ENCODE data around the gene JARID2. TPM values are rescaled to one million over a fixed set of nuclear protein-coding genes. Genes with fewer than 3 reads are reported as not detected.

JARID2 gene
- total RNA-seq, 1 donor from 2014 or later, result 43.9 TPM

DNA sequence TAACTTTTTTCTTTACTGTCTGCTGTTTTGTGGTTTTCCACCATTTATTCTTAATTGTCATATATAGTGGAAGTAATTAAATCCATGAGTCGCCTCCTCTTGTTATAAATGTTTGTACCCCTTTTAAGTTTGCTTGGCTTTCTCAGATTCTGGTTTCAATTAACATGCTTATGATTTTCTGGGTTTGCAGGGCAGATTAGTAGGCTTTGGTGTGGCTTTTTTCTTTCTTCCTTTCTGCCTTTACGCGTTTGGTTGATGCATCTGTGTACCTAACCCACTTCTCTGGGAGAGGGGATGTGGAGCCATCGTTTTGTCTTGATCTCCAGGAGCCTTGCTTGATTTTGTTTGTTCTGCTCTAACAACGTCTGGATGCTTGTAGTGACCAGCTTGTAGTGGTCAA is 100.4 kb downstream of the JARID2 start:
- TF ChIP-seq, protein P1, sequence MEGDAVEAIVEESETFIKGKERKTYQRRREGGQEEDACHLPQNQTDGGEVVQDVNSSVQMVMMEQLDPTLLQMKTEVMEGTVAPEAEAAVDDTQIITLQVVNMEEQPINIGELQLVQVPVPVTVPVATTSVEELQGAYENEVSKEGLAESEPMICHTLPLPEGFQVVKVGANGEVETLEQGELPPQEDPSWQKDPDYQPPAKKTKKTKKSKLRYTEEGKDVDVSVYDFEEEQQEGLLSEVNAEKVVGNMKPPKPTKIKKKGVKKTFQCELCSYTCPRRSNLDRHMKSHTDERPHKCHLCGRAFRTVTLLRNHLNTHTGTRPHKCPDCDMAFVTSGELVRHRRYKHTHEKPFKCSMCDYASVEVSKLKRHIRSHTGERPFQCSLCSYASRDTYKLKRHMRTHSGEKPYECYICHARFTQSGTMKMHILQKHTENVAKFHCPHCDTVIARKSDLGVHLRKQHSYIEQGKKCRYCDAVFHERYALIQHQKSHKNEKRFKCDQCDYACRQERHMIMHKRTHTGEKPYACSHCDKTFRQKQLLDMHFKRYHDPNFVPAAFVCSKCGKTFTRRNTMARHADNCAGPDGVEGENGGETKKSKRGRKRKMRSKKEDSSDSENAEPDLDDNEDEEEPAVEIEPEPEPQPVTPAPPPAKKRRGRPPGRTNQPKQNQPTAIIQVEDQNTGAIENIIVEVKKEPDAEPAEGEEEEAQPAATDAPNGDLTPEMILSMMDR (conservative IDR thresholded peaks at IDR 0.05), result no peak
- no peak overlapping the region for H3K4me3 Mint-ChIP-seq
- H3K27ac Mint-ChIP-seq, result no peak overlapping the region
- H3K4me1 Mint-ChIP-seq (ENCODE audit: unreplicated experiment), result peaks cover 46% of the 10 kb centered on the region
- H3K9me3 Mint-ChIP-seq, result no peaks in the 10 kb centered on the region
- no peaks in the 10 kb centered on the region for H3K27me3 Mint-ChIP-seq
- DNase-seq (ENCODE audit: extremely low spot score, unreplicated experiment), result no peak
- H3K36me3 Mint-ChIP-seq, result peaks cover 6% of the 10 kb centered on the region

DNA sequence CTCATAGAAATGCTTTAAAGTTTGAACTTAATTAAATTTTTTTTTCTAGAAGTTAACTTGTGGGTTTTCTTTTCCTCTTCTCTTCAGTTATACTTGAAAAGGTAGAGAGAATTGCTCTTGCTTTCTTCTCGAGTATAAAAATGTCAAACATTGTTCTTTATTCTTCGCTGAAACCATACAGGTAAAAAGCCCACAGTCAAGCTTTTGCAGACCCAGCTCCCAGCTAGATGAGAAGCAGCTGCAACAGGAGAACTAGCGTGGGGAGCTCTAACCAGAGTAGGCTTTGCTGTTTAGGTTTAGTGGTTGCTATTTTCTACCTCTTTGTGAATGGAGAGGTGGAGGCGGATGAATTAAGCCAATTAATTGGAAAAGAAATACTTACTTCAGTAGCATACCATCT is 102.7 kb downstream of the JARID2 start:
- H3K4me1 Mint-ChIP-seq (ENCODE audit: unreplicated experiment), result peaks cover 56% of the 10 kb centered on the region
- TF ChIP-seq, protein P1 (conservative IDR thresholded peaks at IDR 0.05), result no peak
- H3K36me3 Mint-ChIP-seq, result peaks cover 6% of the 10 kb centered on the region
- no peak overlapping the region for H3K27ac Mint-ChIP-seq
- H3K27me3 Mint-ChIP-seq, result no peaks in the 10 kb centered on the region
- H3K9me3 Mint-ChIP-seq, result no peaks in the 10 kb centered on the region
- H3K4me3 Mint-ChIP-seq, result no peak overlapping the region
- no peak for DNase-seq (ENCODE audit: extremely low spot score, unreplicated experiment)

DNA sequence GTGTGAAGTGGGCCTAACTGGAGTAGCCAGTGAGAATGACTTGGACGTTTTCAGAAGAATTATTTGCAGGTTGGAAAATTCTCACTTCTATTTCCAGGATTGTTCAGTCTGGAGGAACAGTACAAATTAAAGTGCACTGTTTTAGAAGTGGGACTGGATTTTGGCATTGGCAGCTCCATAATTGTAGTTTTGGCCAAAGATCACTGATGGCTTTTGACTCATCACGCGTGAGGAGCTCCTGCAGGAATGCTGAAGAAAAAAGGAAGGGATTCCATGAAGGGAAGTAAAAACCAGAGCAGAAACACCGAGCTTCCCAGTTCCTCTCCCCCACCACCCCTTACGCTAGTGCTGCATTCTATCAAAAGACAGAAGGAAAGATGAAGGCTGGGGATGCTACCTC is 103.5 kb downstream of the JARID2 start:
- H3K4me3 Mint-ChIP-seq, result no peak overlapping the region
- H3K27me3 Mint-ChIP-seq, result no peaks in the 10 kb centered on the region
- DNase-seq (ENCODE audit: extremely low spot score, unreplicated experiment), result no peak
- TF ChIP-seq, protein P1 (conservative IDR thresholded peaks at IDR 0.05), result no peak
- H3K4me1 Mint-ChIP-seq (ENCODE audit: unreplicated experiment), result peaks cover 60% of the 10 kb centered on the region
- H3K36me3 Mint-ChIP-seq, result peaks cover 6% of the 10 kb centered on the region
- no peak overlapping the region for H3K27ac Mint-ChIP-seq
- no peaks in the 10 kb centered on the region for H3K9me3 Mint-ChIP-seq

DNA sequence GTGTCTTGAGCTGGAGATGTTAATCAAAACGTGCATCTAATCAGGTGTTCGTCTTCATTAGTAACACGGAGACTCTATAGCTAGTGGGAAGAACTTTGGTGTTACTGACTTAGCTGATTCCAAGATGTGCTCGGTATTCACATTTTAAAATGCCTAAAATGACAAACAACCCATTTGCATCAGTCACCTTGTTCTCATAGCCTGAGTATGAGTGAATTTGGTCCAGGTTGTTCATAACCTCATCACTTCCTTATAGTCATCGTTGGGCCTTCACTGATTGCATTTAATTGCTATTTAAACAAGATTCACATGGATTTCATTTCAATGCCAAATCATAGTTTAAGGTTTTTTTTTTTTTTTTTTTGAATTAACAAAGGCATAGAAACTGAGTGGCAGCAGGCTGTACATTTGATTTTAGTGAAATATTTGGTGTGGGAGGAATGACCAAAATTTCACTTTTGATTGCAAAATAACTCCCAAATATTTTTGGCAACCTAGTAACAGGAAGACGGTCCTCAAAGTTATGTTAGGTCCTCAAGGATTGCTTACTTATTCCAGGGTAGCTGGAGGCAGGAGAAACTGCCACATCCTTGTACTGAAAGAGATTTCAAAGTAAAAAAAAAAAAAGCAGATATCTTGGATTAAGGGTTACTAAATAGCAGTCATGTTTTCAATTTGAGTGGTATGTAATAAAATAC is 104.7 kb downstream of the JARID2 start:
- Mint-ChIP-seq H3K9me3 (no peaks in the 10 kb centered on the region), H3K36me3 (peaks cover 6% of the 10 kb centered on the region), H3K27me3 (no peaks in the 10 kb centered on the region), H3K27ac (peak overlapping the region; percentile 62), H3K4me1 (ENCODE audit: unreplicated experiment) (peaks cover 58% of the 10 kb centered on the region), H3K4me3 (no peak overlapping the region)
- TF ChIP-seq, protein P1 (conservative IDR thresholded peaks at IDR 0.05), result no peak
- no peak for DNase-seq (ENCODE audit: extremely low spot score, unreplicated experiment)

DNA sequence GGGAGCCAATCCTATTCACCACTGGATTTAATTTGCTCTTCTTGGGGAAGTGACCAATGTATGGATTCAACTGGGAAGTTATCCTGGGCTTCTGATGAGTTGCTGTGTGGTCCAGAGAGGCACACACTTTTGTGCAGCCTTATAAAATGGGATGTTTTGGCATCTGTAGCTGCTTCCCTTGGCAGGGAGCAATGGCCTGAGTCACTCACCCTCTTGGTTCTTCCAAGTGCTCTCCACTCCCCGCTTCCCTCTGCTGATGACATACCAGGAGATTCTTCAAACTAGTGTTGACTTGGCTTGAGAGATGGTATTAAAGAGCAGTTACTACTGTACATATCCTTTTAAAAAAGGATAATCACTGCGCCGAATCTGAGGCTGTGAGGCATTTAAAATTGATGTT is 105.8 kb downstream of the JARID2 start:
- Mint-ChIP-seq H3K4me3 (no peak overlapping the region), H3K27me3 (no peaks in the 10 kb centered on the region), H3K4me1 (ENCODE audit: unreplicated experiment) (peaks cover 59% of the 10 kb centered on the region), H3K9me3 (no peaks in the 10 kb centered on the region), H3K36me3 (peaks cover 6% of the 10 kb centered on the region), H3K27ac (no peak overlapping the region)
- DNase-seq (ENCODE audit: extremely low spot score, unreplicated experiment), result no peak
- TF ChIP-seq, protein P1 (conservative IDR thresholded peaks at IDR 0.05), result no peak
